ENCODE results near the gene NAA60. TPM values are rescaled to one million over a fixed set of nuclear protein-coding genes. Genes with fewer than 3 reads are reported as not detected.
"Not testable (repeated sequence)": the region's sequence is repeated elsewhere in the genome, so short reads cannot be mapped to it uniquely, and the experiment has no call there.

Gene NAA60
- total RNA-seq, 1 donor from 2014 or later = 34.9 TPM

DNA sequence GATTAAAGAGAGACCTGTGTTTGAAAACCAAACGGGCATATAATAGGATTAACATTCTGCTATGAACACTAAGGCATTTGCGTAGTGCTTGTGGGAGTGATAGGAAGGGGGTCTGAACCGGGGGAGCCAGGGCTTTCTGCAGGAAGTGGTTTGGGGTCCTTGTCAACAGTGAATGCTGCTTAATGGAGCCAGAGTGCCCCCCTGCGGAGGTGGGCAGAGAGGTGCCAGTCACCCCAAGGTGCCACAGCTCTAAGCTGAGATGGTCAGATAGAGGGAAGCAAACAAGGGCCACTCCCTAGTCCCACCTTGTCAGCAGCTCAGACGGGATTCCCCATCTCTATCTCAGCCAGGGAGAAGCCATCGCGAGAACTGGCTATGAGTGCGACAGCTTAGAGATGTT lies 17.7 kb downstream of the NAA60 start:
- no peak for DNase-seq (ENCODE audit: low read depth)

DNA sequence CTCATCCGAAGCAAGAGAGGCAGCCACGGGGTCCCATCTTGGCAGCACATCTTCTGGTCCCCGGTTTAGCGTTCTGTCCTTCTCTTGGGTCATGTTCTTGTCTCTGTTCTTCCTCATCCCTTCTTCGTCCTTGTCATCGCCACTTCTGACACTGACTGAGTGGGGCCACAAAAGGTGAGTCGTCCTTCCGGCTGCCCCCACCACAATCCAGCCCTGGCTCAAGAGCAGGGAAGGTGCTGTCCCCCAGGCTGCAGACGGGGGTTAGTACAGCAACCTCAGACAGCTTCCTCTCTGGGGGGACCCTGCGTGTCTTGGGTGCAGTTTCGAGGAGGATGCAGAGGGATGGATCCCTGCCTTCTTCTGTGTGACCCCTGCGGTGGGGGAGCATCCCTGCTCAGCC lies 21.8 kb downstream of the NAA60 start:
- DNase-seq (ENCODE audit: low read depth) = no peak

- DNase-seq (ENCODE audit: low read depth) = no peak
These were observed 22.6 kb downstream of the NAA60 start for GRCh38 chr16:3465911-3466584.

DNA sequence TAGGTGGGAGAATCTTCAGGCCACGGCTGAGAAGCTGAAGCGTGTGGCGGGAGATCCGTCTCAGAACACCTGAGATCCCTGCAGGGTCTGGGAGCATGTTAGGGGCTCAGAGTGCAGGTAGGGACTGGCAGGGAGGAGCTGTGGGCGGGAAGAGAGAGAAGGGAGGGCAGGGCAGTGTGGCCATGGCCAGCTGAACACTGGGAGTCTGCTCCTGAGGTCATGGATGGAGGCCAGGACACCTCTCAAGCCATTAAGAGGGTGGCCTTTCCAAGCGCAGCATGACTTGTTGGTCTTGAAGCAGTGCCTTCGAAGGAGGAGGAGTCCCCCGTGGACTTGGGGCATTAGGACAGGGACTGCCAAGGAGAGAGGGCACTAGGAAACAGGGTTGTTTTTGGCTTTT lies 23.7 kb downstream of the NAA60 start:
- DNase-seq (ENCODE audit: low read depth) = no peak

DNA sequence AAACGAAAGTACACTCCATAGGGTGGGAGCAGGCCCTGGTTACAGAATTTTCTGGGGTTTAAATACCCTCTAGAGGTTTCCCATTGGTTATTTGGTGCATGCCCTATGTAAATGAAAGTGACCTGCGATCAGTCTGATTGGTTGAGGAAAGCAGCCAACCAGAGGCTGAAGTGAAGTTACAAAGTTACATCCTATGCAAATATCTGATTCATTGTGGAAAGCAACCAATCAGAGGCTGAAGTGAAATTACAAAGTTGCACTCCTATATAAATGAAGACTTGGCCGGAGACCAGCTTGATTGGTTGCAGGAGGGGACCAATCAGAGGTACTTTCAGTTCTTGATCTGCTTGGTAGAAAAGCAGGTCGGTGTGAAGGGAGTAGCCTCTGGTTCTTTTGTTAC lies 24.4 kb downstream of the NAA60 start:
- peak; percentile 55 for DNase-seq (ENCODE audit: low read depth)

GRCh38 chr16:3468501-3468900 lies 25.0 kb downstream of the NAA60 start:
- DNase-seq (ENCODE audit: low read depth) = no peak

DNA sequence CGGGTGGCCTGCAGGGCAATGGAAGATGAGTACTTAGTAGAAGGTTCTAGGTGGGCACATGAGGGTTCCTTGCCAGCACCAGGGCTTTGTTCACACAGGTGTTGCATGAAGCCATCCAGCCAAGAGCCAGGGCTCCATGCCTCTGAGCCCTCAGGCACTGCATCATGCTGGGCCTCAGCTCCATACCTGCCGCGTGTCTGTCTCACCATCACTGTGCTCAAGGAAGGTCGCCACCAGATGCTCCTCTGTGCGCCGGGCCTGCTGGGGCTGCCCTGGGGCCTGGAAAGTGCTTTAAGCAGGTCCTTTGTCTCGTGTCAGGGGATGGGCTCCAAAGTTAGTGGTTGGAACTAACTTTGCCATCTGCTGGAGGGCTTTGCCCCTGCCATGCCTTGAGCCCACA lies 26.3 kb downstream of the NAA60 start:
- no peak for DNase-seq (ENCODE audit: low read depth)

DNA sequence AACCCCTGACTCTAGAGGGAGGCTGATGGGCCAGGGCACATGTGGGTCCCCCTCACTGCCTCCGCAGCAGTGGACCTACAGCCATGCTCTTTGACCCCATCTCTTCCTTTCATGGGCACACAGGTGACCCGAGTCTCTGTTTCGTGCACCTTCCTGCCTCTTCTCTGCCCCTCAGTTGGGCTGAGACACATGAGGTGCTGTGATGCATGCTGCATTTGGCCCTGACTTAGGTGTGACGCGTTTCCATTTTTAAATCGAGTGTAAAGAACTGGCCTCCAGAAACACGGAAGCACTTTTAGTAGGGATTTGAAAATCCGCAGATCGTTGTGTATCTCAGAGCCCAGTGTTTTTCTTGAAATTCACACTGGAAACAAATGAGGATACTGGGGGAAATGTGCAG lies 27.2 kb downstream of the NAA60 start:
- DNase-seq (ENCODE audit: low read depth) = no peak

GRCh38 chr16:3471518-3472176 lies 28.2 kb downstream of the NAA60 start:
- no peak for DNase-seq (ENCODE audit: low read depth)

GRCh38 chr16:3472878-3473595 lies 29.6 kb downstream of the NAA60 start:
- no peak for DNase-seq (ENCODE audit: low read depth)

DNA sequence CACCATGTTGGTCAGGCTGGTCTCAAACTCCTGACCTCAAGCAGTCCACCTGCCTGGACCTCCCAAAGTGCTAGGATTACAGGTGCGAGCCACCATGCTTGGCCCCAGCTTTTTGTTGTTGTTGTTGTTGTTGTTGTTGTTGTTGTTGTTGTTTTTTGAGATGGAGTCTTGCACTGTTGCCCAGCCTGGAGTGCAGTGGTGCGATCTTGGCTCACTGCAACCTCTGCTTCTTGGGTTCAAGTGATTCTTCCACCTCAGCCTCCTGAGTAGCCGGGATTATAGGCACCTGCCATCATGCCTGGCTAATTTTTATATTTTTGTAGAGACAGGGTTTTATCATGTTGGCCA lies 30.1 kb downstream of the NAA60 start:
- not testable (repeated sequence) for DNase-seq (ENCODE audit: low read depth)

DNA sequence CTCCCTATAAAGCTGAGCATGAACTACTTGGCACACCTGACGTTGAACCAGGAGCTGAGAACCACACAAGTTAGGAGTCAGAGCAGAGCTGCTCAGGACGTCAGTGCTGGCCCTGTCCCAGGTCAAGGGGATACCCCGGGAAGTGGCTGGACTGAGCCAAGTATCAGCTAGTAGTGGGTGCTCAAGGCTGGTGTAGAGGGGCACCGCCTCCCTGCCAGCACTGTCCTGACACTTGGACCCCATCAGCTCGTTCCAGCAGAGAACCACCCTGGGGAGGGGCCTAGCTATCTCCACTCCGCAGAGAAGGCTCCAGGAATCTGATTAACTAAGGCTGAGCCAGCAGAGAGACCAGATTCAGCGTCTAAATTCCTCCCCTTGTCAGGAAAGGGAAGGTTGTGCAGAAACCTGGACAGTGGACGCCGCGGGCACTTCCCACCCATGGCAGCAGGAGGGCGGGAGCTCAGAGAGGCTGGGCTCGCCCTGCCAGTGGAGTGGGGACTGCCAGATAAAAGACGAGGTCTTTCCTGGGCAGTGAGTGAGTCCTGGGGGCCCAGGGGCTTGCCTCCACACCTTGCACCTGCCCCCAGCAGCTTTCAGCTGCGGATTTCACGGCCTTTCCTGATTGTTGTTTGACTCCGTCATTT lies 30.8 kb downstream of the NAA60 start:
- no peak for DNase-seq (ENCODE audit: low read depth)

GRCh38 chr16:3474870-3475269 lies 31.4 kb downstream of the NAA60 start:
- DNase-seq (ENCODE audit: low read depth) = not testable (repeated sequence)

GRCh38 chr16:3475604-3476375 lies 32.3 kb downstream of the NAA60 start:
- DNase-seq (ENCODE audit: low read depth) = no peak

DNA sequence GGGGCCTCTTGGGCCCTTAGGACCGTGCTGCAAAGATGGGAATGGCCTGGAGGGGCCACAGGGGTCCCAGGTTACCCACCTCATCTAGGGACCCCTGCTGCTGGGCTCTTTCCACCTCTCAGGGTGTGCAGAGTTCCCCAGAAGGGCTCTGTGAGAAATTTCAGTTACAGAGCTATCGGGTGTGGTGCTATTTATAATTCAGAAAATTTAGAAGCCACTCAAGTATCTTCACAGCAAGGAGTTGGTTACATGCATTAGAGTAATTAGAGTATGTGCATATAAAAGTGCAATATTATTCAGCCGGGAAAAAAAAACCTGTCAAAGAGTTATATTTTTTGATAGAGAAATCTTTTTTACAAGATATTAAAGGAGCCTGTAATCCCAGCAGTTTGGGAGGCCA lies 32.9 kb downstream of the NAA60 start:
- DNase-seq (ENCODE audit: low read depth) = no peak

GRCh38 chr16:3478242-3478925 lies 34.9 kb downstream of the NAA60 start:
- DNase-seq (ENCODE audit: low read depth) = no peak

GRCh38 chr16:3479654-3480216 lies 36.3 kb downstream of the NAA60 start:
- no peak for DNase-seq (ENCODE audit: low read depth)

DNA sequence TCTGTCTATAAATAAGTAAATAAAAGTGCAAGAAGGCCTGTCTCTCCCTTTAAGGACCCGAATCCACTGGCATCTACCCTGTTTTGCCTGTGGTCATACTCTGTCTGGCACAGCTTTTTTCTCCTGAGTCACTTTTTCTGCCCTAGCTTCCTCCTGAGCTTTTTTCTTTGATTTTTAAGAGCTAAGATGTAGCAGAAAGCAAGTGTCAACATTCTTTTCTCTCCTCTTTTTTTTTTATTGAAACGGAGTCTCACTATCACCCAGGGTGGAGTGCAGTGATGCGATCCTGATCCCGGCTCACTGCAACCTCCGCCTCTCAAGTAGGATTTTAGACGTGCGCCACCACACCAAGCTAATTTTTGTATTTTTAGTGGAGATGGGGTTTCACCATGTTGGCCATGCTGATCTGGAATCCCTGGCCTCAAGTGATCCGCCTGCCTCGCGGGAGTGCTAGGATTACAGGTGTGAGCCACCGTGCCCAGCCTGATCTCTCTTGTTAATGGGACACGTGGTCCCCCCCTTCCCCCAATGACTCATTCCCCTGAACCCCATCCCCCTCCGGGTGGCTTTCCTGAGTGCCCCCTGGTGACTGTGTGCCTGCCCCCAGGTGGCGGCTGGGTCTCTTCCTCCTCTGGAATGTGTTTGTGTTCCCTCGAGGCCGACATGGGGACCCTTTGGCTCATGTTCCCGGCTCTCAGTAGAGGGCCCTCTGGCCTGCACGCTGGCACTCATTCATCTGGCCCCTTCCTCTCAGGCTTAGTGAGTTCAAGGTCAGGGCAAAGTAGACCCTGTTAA lies 37.6 kb downstream of the NAA60 start:
- no peak for DNase-seq (ENCODE audit: low read depth)

DNA sequence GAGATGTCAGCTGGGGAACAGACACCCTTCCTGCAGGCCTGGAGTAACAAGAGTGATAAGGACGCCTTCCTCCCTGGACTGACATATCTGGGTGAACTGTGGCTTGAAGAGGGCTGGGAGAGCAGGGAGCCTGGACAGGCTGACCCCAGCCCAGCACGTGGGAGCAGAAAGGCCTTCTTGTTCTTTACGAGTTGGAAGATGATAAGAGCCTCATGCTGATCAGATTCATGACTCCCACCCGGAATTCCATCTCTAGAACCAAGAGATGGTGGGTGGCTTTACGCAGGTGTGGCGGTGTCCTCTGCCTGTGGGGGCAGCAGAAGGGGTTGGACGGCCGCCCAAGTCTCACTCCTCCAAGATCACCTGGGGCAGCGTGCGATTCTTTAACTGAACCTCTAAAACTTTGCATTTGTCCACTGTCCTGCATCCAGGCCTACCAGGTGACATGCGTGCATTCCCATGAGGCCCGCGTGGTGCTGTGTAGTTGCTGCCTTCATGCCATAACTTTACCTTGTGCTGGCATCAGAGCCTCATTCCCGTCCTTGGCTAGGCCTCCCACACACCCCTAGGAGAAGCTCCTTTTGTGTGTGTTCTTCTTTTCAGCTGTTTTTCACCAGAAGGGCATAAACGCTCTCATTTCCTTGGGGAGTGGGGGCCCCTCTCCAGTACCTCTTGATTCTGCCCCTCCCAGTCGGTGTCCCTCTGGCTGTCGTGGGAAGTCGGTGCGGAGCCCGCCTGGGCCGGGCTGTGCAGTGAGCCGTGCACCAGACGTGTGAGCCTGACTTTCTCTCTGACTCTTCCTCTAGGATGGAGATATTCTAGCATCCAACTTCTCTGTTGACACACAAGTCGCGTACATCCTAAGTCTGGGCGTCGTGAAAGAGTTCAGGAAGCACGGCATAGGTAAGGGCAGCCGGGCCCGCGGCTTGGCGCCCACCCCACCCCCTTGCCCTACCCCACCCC lies 38.5 kb downstream of the NAA60 start:
- no peak for DNase-seq (ENCODE audit: low read depth)

Data from renal cortical epithelial cell (primary cell).